H1 (cell line): ENCODE measurements around the gene GPR139. TPM values are rescaled to one million over a fixed set of nuclear protein-coding genes. Genes with fewer than 3 reads are reported as not detected.

Experiments used
- CTCF ChIA-PET: fragments of 300-600 bp; sonication (Branson Sonifier 250); formaldehyde crosslinking; loops from one replicate; lab custom pipeline; 2021; ENCODE audit not compliant: partially characterized antibody; lab: Charles Lee
- POLR2A ChIA-PET: fragments of 300-600 bp; sonication (Branson Sonifier 250); formaldehyde crosslinking; loops from one replicate; lab custom pipeline; 2021; ENCODE audit warnings: inconsistent platforms; ENCODE audit not compliant: partially characterized antibody; lab: Charles Lee
- DNase-seq, 2 experiments: peaks; one replicate each; pipeline versions ENCODE4 v3.0.0 to v3.0.0-alpha.2; 2010 to 2022; ENCODE audit warnings: low spot score in 2 of 2, low read depth in 1 of 2, mixed read lengths in 1 of 2
- FAIRE-seq: peaks from 2 replicates; lab custom pipeline; 2011; peaks lifted over from hg19 to GRCh38; lab: Jason Lieb, UNC
- H2AFZ ChIP-seq: 2 replicates; pipeline ENCODE4 v1.8.1; 2012; ENCODE audit warnings: low read length, inconsistent platforms
- H2AK5ac ChIP-seq: 2 replicates; pipeline ENCODE4 v1.6.1; 2013; ENCODE audit warnings: low read depth, low read length
- H2BK120ac ChIP-seq: replicated peaks from 2 replicates; pipeline ENCODE3; 2013; ENCODE audit warnings: low read depth, low read length, inconsistent platforms
- H2BK12ac ChIP-seq: 2 replicates; pipeline ENCODE4 v1.6.1; 2013; ENCODE audit warnings: low read depth, low read length
- H2BK15ac ChIP-seq: 2 replicates; pipeline ENCODE4 v1.6.1; 2013; ENCODE audit warnings: low read length
- H2BK20ac ChIP-seq: 2 replicates; pipeline ENCODE4 v1.6.1; 2013; ENCODE audit warnings: low read length
- H2BK5ac ChIP-seq: 2 replicates; pipeline ENCODE4 v1.6.1; 2013; ENCODE audit warnings: low read depth, low read length
- H3K14ac ChIP-seq: 2 replicates; pipeline ENCODE4 v1.6.1; 2013; ENCODE audit warnings: inconsistent platforms; ENCODE audit not compliant: insufficient read length
- H3K18ac ChIP-seq: 2 replicates; pipeline ENCODE4 v1.6.1; 2013; ENCODE audit warnings: low read length; ENCODE audit errors: extremely low read depth
- H3K23ac ChIP-seq: 2 replicates; pipeline ENCODE4 v1.6.1; 2013; ENCODE audit warnings: inconsistent platforms; ENCODE audit not compliant: insufficient read length
- H3K23me2 ChIP-seq: 2 replicates; pipeline ENCODE4 v1.6.1; 2013; ENCODE audit warnings: low read depth, low read length
- H3K27ac ChIP-seq: 2 replicates; pipeline ENCODE4 v1.6.1; 2011; ENCODE audit warnings: low read depth, low read length, inconsistent platforms
- H3K27me3 ChIP-seq, 4 experiments: replicated peaks in 1 of 4; 1 replicate in 1 of 4; 2 replicates in 3 of 4; pipeline versions ENCODE4 v1.6.1 to v1.8.1; 2011 to 2013; ENCODE audit warnings: low read length in 3 of 4, mild to moderate bottlenecking in 3 of 4, inconsistent platforms in 2 of 4, mixed read lengths in 2 of 4, moderate library complexity in 1 of 4; ENCODE audit not compliant: control insufficient read depth in 3 of 4, insufficient read depth in 3 of 4; ENCODE audit errors: extremely low read depth in 1 of 4
- H3K36me3 ChIP-seq, 4 experiments: 2 replicates each; pipeline versions ENCODE4 v1.6.1 to v1.8.1; 2011 to 2013; ENCODE audit warnings: mild to moderate bottlenecking in 4 of 4, low read length in 3 of 4, moderate library complexity in 2 of 4, control low read depth in 1 of 4, inconsistent platforms in 1 of 4; ENCODE audit not compliant: insufficient read depth in 4 of 4, control insufficient read depth in 2 of 4
- H3K4ac ChIP-seq: replicated peaks from 2 replicates; pipeline ENCODE3; 2013; ENCODE audit warnings: low read length, low read depth, mixed read lengths, inconsistent platforms; ENCODE audit not compliant: insufficient read length
- H3K4me1 ChIP-seq, 4 experiments: replicated peaks in 1 of 4; 1 replicate in 1 of 4; 2 replicates in 3 of 4; pipeline versions ENCODE4 v1.6.1 to v1.8.1; 2011 to 2013; ENCODE audit warnings: low read length in 3 of 4, inconsistent platforms in 2 of 4, mixed read lengths in 1 of 4; ENCODE audit not compliant: insufficient read depth in 4 of 4, control insufficient read depth in 3 of 4
- H3K4me2 ChIP-seq, 2 experiments: 2 replicates each; pipeline versions ENCODE4 v1.6.1 to v1.8.1; 2011 to 2013; ENCODE audit warnings: low read depth in 2 of 2, low read length in 2 of 2, control low read depth in 1 of 2, inconsistent platforms in 1 of 2, mild to moderate bottlenecking in 1 of 2; ENCODE audit not compliant: insufficient read depth in 1 of 2
- H3K4me3 ChIP-seq, 4 experiments: fragments of 200-600, 300-600 bp in 1 of 4; sonication (generic), shearing (Covaris generic), sonication (Bioruptor Twin) in 1 of 4; 2 replicates each; pipeline versions ENCODE4 v1.5.1 to v1.8.1; 2011 to 2016; ENCODE audit warnings: low read length in 4 of 4, low read depth in 3 of 4, control low read depth in 2 of 4, inconsistent platforms in 2 of 4, mild to moderate bottlenecking in 2 of 4, mixed read lengths in 1 of 4, moderate library complexity in 1 of 4; ENCODE audit not compliant: insufficient read depth in 2 of 4; ENCODE audit errors: extremely low read depth in 1 of 4
- H3K56ac ChIP-seq: replicated peaks from 2 replicates; pipeline ENCODE3; 2013; ENCODE audit warnings: low read depth, mild to moderate bottlenecking, mixed read lengths, low read length, inconsistent platforms; ENCODE audit not compliant: insufficient read length
- H3K79me1 ChIP-seq: 2 replicates; pipeline ENCODE4 v1.6.1; 2013; ENCODE audit warnings: low read depth, low read length, control low read depth
- H3K79me2 ChIP-seq, 2 experiments: 2 replicates each; pipeline versions ENCODE4 v1.6.1 to v1.8.1; 2012 to 2013; ENCODE audit warnings: low read length in 2 of 2, mild to moderate bottlenecking in 2 of 2, inconsistent platforms in 1 of 2; ENCODE audit not compliant: insufficient read depth in 2 of 2, control insufficient read depth in 1 of 2
- H3K9ac ChIP-seq, 4 experiments: replicated peaks in 1 of 4; 1 replicate in 1 of 4; 2 replicates in 3 of 4; pipeline versions ENCODE4 v1.6.1 to v1.8.1; 2011 to 2013; ENCODE audit warnings: low read depth in 3 of 4, low read length in 3 of 4, control low read depth in 2 of 4, mild to moderate bottlenecking in 2 of 4, moderate library complexity in 2 of 4, inconsistent platforms in 1 of 4; ENCODE audit errors: extremely low read depth in 1 of 4
- H3K9me3 ChIP-seq, 2 experiments: 2 replicates each; pipeline versions ENCODE4 v1.6.1 to v1.8.1; 2012 to 2013; ENCODE audit warnings: mild to moderate bottlenecking in 2 of 2, moderate library complexity in 2 of 2, control low read depth in 1 of 2, inconsistent platforms in 1 of 2, low read depth in 1 of 2, low read length in 1 of 2, mixed read lengths in 1 of 2; ENCODE audit not compliant: insufficient read depth in 2 of 2
- H4K20me1 ChIP-seq, 2 experiments: replicated peaks in 1 of 2; 2 replicates each; pipeline versions ENCODE3 to v1.8.1; 2011 to 2013; ENCODE audit warnings: inconsistent platforms in 2 of 2, low read length in 2 of 2, mild to moderate bottlenecking in 1 of 2; ENCODE audit not compliant: insufficient read depth in 2 of 2, control insufficient read depth in 1 of 2
- H4K5ac ChIP-seq: 2 replicates; pipeline ENCODE4 v1.6.1; 2013; ENCODE audit warnings: low read length, low read depth, mixed read lengths, inconsistent platforms; ENCODE audit not compliant: insufficient read length
- H4K8ac ChIP-seq: 2 replicates; pipeline ENCODE4 v1.8.0; 2013; ENCODE audit warnings: mild to moderate bottlenecking, moderate library complexity, low read length, inconsistent platforms; ENCODE audit not compliant: insufficient read depth; ENCODE audit errors: extremely low read depth
- H4K91ac ChIP-seq: replicated peaks from 2 replicates; pipeline ENCODE3; 2013; ENCODE audit warnings: low read length, mixed read lengths, inconsistent platforms; ENCODE audit not compliant: insufficient read length
- BCL11A ChIP-seq, 2 experiments: IDR thresholded peaks; one replicate each; pipeline ENCODE4 v1.6.1; 2011; ENCODE audit warnings: low read depth in 2 of 2, low read length in 2 of 2, mild to moderate bottlenecking in 2 of 2
- CBX8 ChIP-seq: fragments of 300-800, 300-1000 bp; sonication (generic); IDR thresholded peaks from 2 replicates; pipeline ENCODE4 v1.7.1; 2016; ENCODE audit warnings: low read depth, low read length, borderline replicate concordance
- CREB1 ChIP-seq: IDR thresholded peaks from 2 replicates; pipeline ENCODE4 v1.6.1; 2012; ENCODE audit warnings: inconsistent platforms
- FOSL1 ChIP-seq: IDR thresholded peaks from 2 replicates; pipeline ENCODE4 v1.6.1; 2011; ENCODE audit warnings: mild to moderate bottlenecking, low read depth, low read length, moderate library complexity; ENCODE audit not compliant: insufficient read depth
- GTF2F1 ChIP-seq: IDR thresholded peaks from 2 replicates; pipeline ENCODE4 v1.6.1; 2012; ENCODE audit warnings: low read depth, low read length, improper control_type of control experiment, borderline replicate concordance
- HDAC2 ChIP-seq, 2 experiments: fragments of 300-600 bp in 1 of 2; sonication (generic) in 1 of 2; IDR thresholded peaks; 2 replicates each; pipeline ENCODE4 v1.6.1; 2011 to 2012; ENCODE audit warnings: low read depth in 2 of 2, low read length in 2 of 2, mild to moderate bottlenecking in 2 of 2, moderate library complexity in 2 of 2, borderline replicate concordance in 1 of 2, inconsistent platforms in 1 of 2
- JUND ChIP-seq: IDR thresholded peaks from 2 replicates; pipeline ENCODE4 v1.6.1; 2011; ENCODE audit warnings: mild to moderate bottlenecking, improper control_type of control experiment, low read length
- NANOG ChIP-seq: IDR thresholded peaks from 2 replicates; pipeline ENCODE4 v1.6.1; 2011; ENCODE audit warnings: low read length, low read depth, mild to moderate bottlenecking, inconsistent platforms; ENCODE audit not compliant: insufficient read depth, poor library complexity, severe bottlenecking
- PHF8 ChIP-seq: fragments of 200-600 bp; sonication (generic); conservative IDR thresholded peaks from 2 replicates; pipeline ENCODE4 v1.7.1; 2012; ENCODE audit warnings: low read depth, mild to moderate bottlenecking, inconsistent platforms, low read length, moderate library complexity
- SIX5 ChIP-seq: IDR thresholded peaks from 2 replicates; pipeline ENCODE4 v1.6.1; 2011; ENCODE audit warnings: mild to moderate bottlenecking, low read depth, low read length
- SP1 ChIP-seq: IDR thresholded peaks from 2 replicates; pipeline ENCODE4 v1.6.1; 2011; ENCODE audit warnings: low read depth, low read length
- SUZ12 ChIP-seq: fragments of 200-600 bp; sonication (generic); IDR thresholded peaks from 2 replicates; pipeline ENCODE4 v1.6.1; 2012; ENCODE audit warnings: mild to moderate bottlenecking, inconsistent platforms, low read length, moderate library complexity, mixed read lengths
- YY1 ChIP-seq: IDR thresholded peaks from 2 replicates; pipeline ENCODE4 v1.6.1; 2011; ENCODE audit warnings: low read depth, mild to moderate bottlenecking, low read length
- WGBS, 2 experiments: shearing (Covaris generic) in 1 of 2; methylation state at CpG; one replicate each; pipeline versions ENCODE4 v1.1.6 to v1.1.7; 2013 to 2015; ENCODE audit warnings: low lambda C conversion rate in 2 of 2, mixed read lengths in 2 of 2, inconsistent platforms in 1 of 2, low coverage in 1 of 2, missing lambda C conversion rate in 1 of 2; ENCODE audit not compliant: insufficient replicate concordance in 2 of 2, insufficient coverage in 1 of 2, insufficient read length in 1 of 2; ENCODE audit errors: extremely low coverage in 1 of 2, missing lambda C conversion rate in 1 of 2; 5-methylcytosine and 5-hydroxymethylcytosine counted together
- polyA plus RNA-seq, 7 experiments: library from polyadenylated mRNA; depleted of rRNA in 3 of 7; stranded (reverse) in 5 of 7; unstranded in 2 of 7; fragments of >200 nt in 5 of 7; fragments of 200-250 nt in 2 of 7; gene quantifications; 1 replicate in 5 of 7; 2 replicates in 1 of 7; 4 replicates in 1 of 7; pipeline versions ENCODE4 v1.2.1 to v1.2.3, GENCODE V29; 2011 to 2013; ENCODE audit warnings: missing spikeins in 2 of 7, mixed read lengths in 2 of 7
- total RNA-seq: library from RNA; stranded (reverse); fragmentation: NEBNext Ultra II Directional; extraction: Animal tissue kit (Norgen Biotek cat#: 25700); gene quantifications from 2 replicates; pipeline ENCODE4 v1.2.1, GENCODE V29; 2021
- TF ChIP-seq, protein P1 (sequence below): IDR thresholded peaks from 2 replicates; pipeline ENCODE4 v1.6.1; 2012; ENCODE audit warnings: inconsistent platforms

The GPR139 gene
- total and polyA plus RNA-seq, 2 of the 8 experiments (the other 6 are each of a cell fraction or from before 2014, with no cell fraction given) = 0.84 to 2.2 TPM

DNA sequence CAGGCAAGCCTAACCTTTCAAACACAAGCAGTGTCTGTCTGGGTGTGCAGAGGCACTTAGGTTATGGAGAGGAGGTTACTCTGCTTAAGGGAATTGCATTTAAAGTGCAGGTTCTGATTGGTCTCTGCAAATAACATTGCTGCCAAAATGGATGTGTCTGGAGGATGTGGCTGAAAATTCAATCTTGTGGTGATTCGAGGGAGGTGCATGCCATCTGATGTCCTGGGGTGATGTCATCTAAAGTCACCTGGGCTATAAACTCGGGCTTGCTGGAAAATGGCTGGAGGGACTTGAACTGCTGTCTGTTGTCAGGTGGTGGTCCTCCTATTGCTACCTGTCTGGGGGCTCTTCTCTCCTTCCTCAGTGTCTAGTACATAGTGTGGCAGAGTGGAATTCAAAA, 28.3 kb upstream of the GPR139 start:
- Histone ChIP-seq H3K4me1 (peaks cover 0 to 4% (median 0%) of the 10 kb centered on the region in 4 experiments; a peak in 2 of 7 replicates), H3K9me3 (0 out of 4 replicates have a peak, but pooled peaks cover 0 to 4% of the 10 kb centered on the region in 2 experiments), H2AFZ (no peak overlapping the region), H2BK15ac (no peak overlapping the region), H4K20me1 (no peaks in the 10 kb centered on the region), H3K4me3 (no peak overlapping the region), H2BK120ac (no peak overlapping the region), H4K5ac (no peak overlapping the region), H3K4ac (no peak overlapping the region), H2BK5ac (no peak overlapping the region), H2BK20ac (no peak overlapping the region), H2BK12ac (no peak overlapping the region), H3K79me2 (no peaks in the 10 kb centered on the region), H4K91ac (no peak overlapping the region), H3K36me3 (no peaks in the 10 kb centered on the region), H3K14ac (no peak overlapping the region), H3K4me2 (no peak overlapping the region), H4K8ac (no peak overlapping the region), H3K27ac (no peak overlapping the region), H3K9ac (no peak overlapping the region), H3K23me2 (no peaks in the 10 kb centered on the region), H3K56ac (no peak overlapping the region), H3K27me3 (no peaks in the 10 kb centered on the region), H3K79me1 (no peaks in the 10 kb centered on the region), H3K18ac (no peak overlapping the region), H3K23ac (no peak overlapping the region), H2AK5ac (no peak overlapping the region)
- WGBS, 2 experiments = 88% methylated on average over 2 of the region's 2 CpGs; no CpG with 5 or more reads in 1 of the 2 experiments
- ChIA-PET CTCF (no interaction called here), POLR2A (no interaction called here)
- FAIRE-seq = no peak
- no peak for DNase-seq
- TF ChIP-seq SUZ12 = no peak
- TF ChIP-seq SP1 = no peak
- no peak for TF ChIP-seq BCL11A (IDR thresholded peaks at IDR 0.05; ENCODE audit: low read depth in 2 of 2, low read length in 2 of 2)
- TF ChIP-seq FOSL1 = no peak
- TF ChIP-seq CREB1 = no peak
- no peak for TF ChIP-seq GTF2F1
- TF ChIP-seq, protein P1, sequence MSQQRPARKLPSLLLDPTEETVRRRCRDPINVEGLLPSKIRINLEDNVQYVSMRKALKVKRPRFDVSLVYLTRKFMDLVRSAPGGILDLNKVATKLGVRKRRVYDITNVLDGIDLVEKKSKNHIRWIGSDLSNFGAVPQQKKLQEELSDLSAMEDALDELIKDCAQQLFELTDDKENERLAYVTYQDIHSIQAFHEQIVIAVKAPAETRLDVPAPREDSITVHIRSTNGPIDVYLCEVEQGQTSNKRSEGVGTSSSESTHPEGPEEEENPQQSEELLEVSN = no peak
- no peak for TF ChIP-seq YY1
- TF ChIP-seq PHF8 = no peak
- no peak for TF ChIP-seq JUND
- no peak for TF ChIP-seq HDAC2 (IDR thresholded peaks at IDR 0.05; ENCODE audit: borderline replicate concordance in 1 of 2, low read depth in 2 of 2, low read length in 2 of 2)
- no peak for TF ChIP-seq SIX5
- no peak for TF ChIP-seq NANOG
- no peak for TF ChIP-seq CBX8
